Sigmoid colon (tissue), 7 donors: ENCODE data around the gene THRA. TPM values are rescaled to one million over a fixed set of nuclear protein-coding genes. Genes with fewer than 3 reads are reported as not detected.

Experiments used
- DNase-seq: peaks from one replicate; pipeline ENCODE4 v3.0.0-alpha.2; 2019
- H3K27ac ChIP-seq, 4 donors: fragments of 200-600 bp; sonication (generic); one replicate each; pipeline ENCODE4 v1.5.1; 2016 to 2019; ENCODE audit warnings: mild to moderate bottlenecking in 1 of 4
- H3K27me3 ChIP-seq, 3 donors: fragments of 200-600 bp; sonication (generic); one replicate each; pipeline ENCODE4 v1.5.1; 2019; ENCODE audit warnings: mild to moderate bottlenecking in 1 of 3
- H3K36me3 ChIP-seq, 4 donors: fragments of 200-600 bp; sonication (generic); one replicate each; pipeline ENCODE4 v1.5.1; 2016 to 2019
- H3K4me1 ChIP-seq, 4 donors: fragments of 200-600 bp; sonication (generic); one replicate each; pipeline ENCODE4 v1.5.1; 2017 to 2019
- H3K4me3 ChIP-seq, 4 donors: fragments of 200-600 bp; sonication (generic); one replicate each; pipeline ENCODE4 v1.5.1; 2017 to 2019; ENCODE audit warnings: mild to moderate bottlenecking in 2 of 4, moderate library complexity in 1 of 4
- H3K9me3 ChIP-seq, 4 donors: fragments of 200-600 bp in 3 of 4; sonication (generic) in 3 of 4; one replicate each; pipeline versions ENCODE4 v1.5.1 to v1.6.1; 2013 to 2019
- CTCF ChIP-seq, 4 experiments: fragments of 450-650 bp in 3 of 4; fragments of 200-600 bp in 1 of 4; IDR thresholded peaks; one replicate each; pipeline ENCODE4 v1.5.1; 2016 to 2019; ENCODE audit warnings: antibody characterized with exemption in 4 of 4, mild to moderate bottlenecking in 3 of 4, moderate library complexity in 2 of 4
- EP300 ChIP-seq, 4 donors: sonication (generic); formaldehyde crosslinking; IDR thresholded peaks; one replicate each; pipeline ENCODE4 v1.6.1; 2017; ENCODE audit warnings: antibody characterized with exemption in 4 of 4
- POLR2A ChIP-seq, 2 donors: fragments of 450-650 bp; IDR thresholded peaks; one replicate each; pipeline ENCODE4 v1.6.1; 2016; ENCODE audit warnings: antibody characterized with exemption in 2 of 2, mild to moderate bottlenecking in 2 of 2, moderate library complexity in 2 of 2
- POLR2AphosphoS5 ChIP-seq, 4 donors: sonication (generic); formaldehyde crosslinking; IDR thresholded peaks; one replicate each; pipeline ENCODE4 v1.6.1; 2017; ENCODE audit warnings: antibody characterized with exemption in 4 of 4
- WGBS, 2 donors: extraction: QIAGEN DNeasy Blood & Tissue Kit; methylation state at CpG; one replicate each; pipeline ENCODE4 v1.1.7; 2013; 5-methylcytosine and 5-hydroxymethylcytosine counted together
- intact Hi-C: fragments of 100-400 bp; cut with DNase I; formaldehyde crosslinking; loops from one replicate; pipeline ENCODE4 v1.15.1; 2023
- polyA plus RNA-seq, 3 donors: library from polyadenylated mRNA; stranded (reverse); fragments of 200-250 nt; gene quantifications; one replicate each; pipeline ENCODE4 v1.2.3, GENCODE V29; 2013
- total RNA-seq, 4 donors: library from RNA; depleted of rRNA; stranded (reverse); fragments of >200 nt; gene quantifications; one replicate each; pipeline ENCODE4 v1.1.0, GENCODE V29; 2016
- donor health status: healthy with polysubstance abuse.
- donor health status: Bipolar disorder and iron deficiency.
- donor health status: healthy.

Gene THRA
- total and polyA plus RNA-seq, 7 donors: 25.4 to 86.1 (median 78.8) TPM

GRCh38 chr17:40089077-40089895 lies 26.5 kb downstream of the THRA start:
- H3K4me3 ChIP-seq: no peak overlapping the region
- peaks cover 40 to 78% (median 62%) of the 10 kb centered on the region in 4 donors for H3K36me3 ChIP-seq
- peak overlapping the region; percentile 97 to 100 (median 98) for H3K27ac ChIP-seq
- TF ChIP-seq CTCF (IDR thresholded peaks at IDR 0.05) (no peak), POLR2AphosphoS5 (IDR thresholded peaks at IDR 0.05) (no peak), POLR2A (IDR thresholded peaks at IDR 0.05) (no peak), EP300 (IDR thresholded peaks at IDR 0.05) (no peak)
- no peaks in the 10 kb centered on the region for H3K27me3 ChIP-seq
- no peaks in the 10 kb centered on the region for H3K9me3 ChIP-seq
- H3K4me1 ChIP-seq: peaks cover 0 to 72% (median 66%) of the 10 kb centered on the region in 4 donors
- 86 to 91% methylated on average over 26 of the region's 26 CpGs for WGBS, 2 donors
- DNase-seq: no peak
- intact Hi-C loops: no loop called here

- no peaks in the 10 kb centered on the region for H3K27me3 ChIP-seq
- 85 to 87% methylated on average over 14 of the region's 14 CpGs for WGBS, 2 donors
- intact Hi-C loops: no loop called here
- peaks cover 45 to 78% (median 62%) of the 10 kb centered on the region in 4 donors for H3K36me3 ChIP-seq
- peak; percentile 91 for DNase-seq
- peaks cover 0 to 84% (median 78%) of the 10 kb centered on the region in 4 donors for H3K4me1 ChIP-seq
- no peak for TF ChIP-seq EP300 (IDR thresholded peaks at IDR 0.05)
- peak in 1 of 4 donors; percentile 15 for TF ChIP-seq POLR2AphosphoS5 (IDR thresholded peaks at IDR 0.05)
- peak overlapping the region; percentile 97 to 100 (median 98) for H3K27ac ChIP-seq
- no peaks in the 10 kb centered on the region for H3K9me3 ChIP-seq
- no peak overlapping the region for H3K4me3 ChIP-seq
Measured at GRCh38 chr17:40090237-40091119, 27.7 kb downstream of the THRA start.

GRCh38 chr17:40091691-40092397 lies 29.1 kb downstream of the THRA start:
- H3K4me1 ChIP-seq: peaks cover 0 to 84% (median 80%) of the 10 kb centered on the region in 4 donors
- no peaks in the 10 kb centered on the region for H3K27me3 ChIP-seq
- H3K9me3 ChIP-seq: no peaks in the 10 kb centered on the region
- 71 to 76% methylated on average over 18 of the region's 18 CpGs for WGBS, 2 donors
- H3K27ac ChIP-seq: peak overlapping the region; percentile 97 to 100 (median 98)
- peaks cover 58 to 78% (median 65%) of the 10 kb centered on the region in 4 donors for H3K36me3 ChIP-seq
- intact Hi-C loops: no loop called here
- no peak for TF ChIP-seq CTCF (IDR thresholded peaks at IDR 0.05)
- peak in 2 of 4 donors; percentile 65 to 68 for TF ChIP-seq POLR2AphosphoS5 (IDR thresholded peaks at IDR 0.05)
- TF ChIP-seq POLR2A (IDR thresholded peaks at IDR 0.05): no peak
- DNase-seq: no peak
- no peak overlapping the region for H3K4me3 ChIP-seq

GRCh38 chr17:40092581-40092980 lies 29.8 kb downstream of the THRA start:
- H3K4me3 ChIP-seq: peak overlapping the region in 2 of 4 donors; percentile 13 to 19
- 49 to 60% methylated on average over 3 of the region's 3 CpGs for WGBS, 2 donors
- H3K27ac ChIP-seq: peak overlapping the region; percentile 97 to 100 (median 98)
- peaks cover 52 to 76% (median 62%) of the 10 kb centered on the region in 4 donors for H3K36me3 ChIP-seq
- intact Hi-C loops: no loop called here
- no peaks in the 10 kb centered on the region for H3K27me3 ChIP-seq
- no peak for DNase-seq
- peaks cover 0 to 90% (median 88%) of the 10 kb centered on the region in 4 donors for H3K4me1 ChIP-seq
- TF ChIP-seq POLR2A (IDR thresholded peaks at IDR 0.05) (no peak), EP300 (IDR thresholded peaks at IDR 0.05) (no peak), POLR2AphosphoS5 (IDR thresholded peaks at IDR 0.05) (no peak), CTCF (IDR thresholded peaks at IDR 0.05) (no peak)
- no peaks in the 10 kb centered on the region for H3K9me3 ChIP-seq
